ENCODE data around the gene PRR12. TPM values are rescaled to one million over a fixed set of nuclear protein-coding genes. Genes with fewer than 3 reads are reported as not detected.
A peak's percentile ranks its signal among the peaks of the same experiment; 100 is the strongest.

PRR12 gene
- polyA plus RNA-seq, 3 donors: 0.04 to 3.3 (median 0.11) TPM

GRCh38 chr19:49615861-49616260 is 24.9 kb downstream of the PRR12 start:
- Histone ChIP-seq H4K20me1 (ENCODE audit: insufficient read depth, low read length) (peaks cover 72% of the 10 kb centered on the region), H3K79me2 (ENCODE audit: insufficient read depth, low read length) (peaks cover 36% of the 10 kb centered on the region), H3K4me2 (replicated peaks; ENCODE audit: extremely low read depth, low read length, poor library complexity, severe bottlenecking) (no peak overlapping the region), H3K27me3 (ENCODE audit: control insufficient read depth in 2 of 2, insufficient read depth in 2 of 2, low read length in 2 of 2) (no peaks in the 10 kb centered on the region), H3K4me3 (replicated peaks in 1 of 3; ENCODE audit: low read depth in 2 of 3, low read length in 3 of 3) (no peak overlapping the region), H3K27ac (ENCODE audit: low read depth in 1 of 2, low read length in 2 of 2) (no peak overlapping the region), H3K36me3 (replicated peaks in 1 of 2; ENCODE audit: control insufficient read depth in 1 of 2, insufficient read depth in 2 of 2, low read length in 2 of 2) (peaks cover 60 to 74% of the 10 kb centered on the region in 2 donors), H3K9ac (ENCODE audit: insufficient read depth, low read length, poor library complexity, severe bottlenecking) (no peak overlapping the region), H3K4me1 (ENCODE audit: control insufficient read depth in 1 of 2, insufficient read depth in 2 of 2, low read length in 2 of 2) (peaks cover 5 to 19% of the 10 kb centered on the region in 2 donors), H3K9me3 (replicated peaks in 1 of 2; ENCODE audit: control insufficient read depth in 1 of 2, insufficient read depth in 1 of 2, low read length in 2 of 2) (no peaks in the 10 kb centered on the region), H2AFZ (ENCODE audit: insufficient read depth, low read depth, low read length, poor library complexity, severe bottlenecking) (no peak overlapping the region)
- TF ChIP-seq, protein P1, sequence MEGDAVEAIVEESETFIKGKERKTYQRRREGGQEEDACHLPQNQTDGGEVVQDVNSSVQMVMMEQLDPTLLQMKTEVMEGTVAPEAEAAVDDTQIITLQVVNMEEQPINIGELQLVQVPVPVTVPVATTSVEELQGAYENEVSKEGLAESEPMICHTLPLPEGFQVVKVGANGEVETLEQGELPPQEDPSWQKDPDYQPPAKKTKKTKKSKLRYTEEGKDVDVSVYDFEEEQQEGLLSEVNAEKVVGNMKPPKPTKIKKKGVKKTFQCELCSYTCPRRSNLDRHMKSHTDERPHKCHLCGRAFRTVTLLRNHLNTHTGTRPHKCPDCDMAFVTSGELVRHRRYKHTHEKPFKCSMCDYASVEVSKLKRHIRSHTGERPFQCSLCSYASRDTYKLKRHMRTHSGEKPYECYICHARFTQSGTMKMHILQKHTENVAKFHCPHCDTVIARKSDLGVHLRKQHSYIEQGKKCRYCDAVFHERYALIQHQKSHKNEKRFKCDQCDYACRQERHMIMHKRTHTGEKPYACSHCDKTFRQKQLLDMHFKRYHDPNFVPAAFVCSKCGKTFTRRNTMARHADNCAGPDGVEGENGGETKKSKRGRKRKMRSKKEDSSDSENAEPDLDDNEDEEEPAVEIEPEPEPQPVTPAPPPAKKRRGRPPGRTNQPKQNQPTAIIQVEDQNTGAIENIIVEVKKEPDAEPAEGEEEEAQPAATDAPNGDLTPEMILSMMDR (IDR thresholded peaks at IDR 0.05): no peak
- Mint-ChIP-seq H3K9me3 (peaks cover 0 to 6% (median 0%) of the 10 kb centered on the region in 7 donors), H3K4me1 (peaks cover 18% of the 10 kb centered on the region), H3K36me3 (peaks cover 47 to 80% of the 10 kb centered on the region in 2 donors), H3K27me3 (ENCODE audit: low read depth in 3 of 3) (no peaks in the 10 kb centered on the region), H3K4me3 (no peak overlapping the region), H3K27ac (peak overlapping the region in 2 of 7 donors; percentile 50 to 66)
- intact Hi-C loops (cut with micrococcal nuclease): no loop called here
- no peak for DNase-seq
- WGBS (ENCODE audit: insufficient coverage): 94% methylated on average over 12 of the region's 23 CpGs

DNA sequence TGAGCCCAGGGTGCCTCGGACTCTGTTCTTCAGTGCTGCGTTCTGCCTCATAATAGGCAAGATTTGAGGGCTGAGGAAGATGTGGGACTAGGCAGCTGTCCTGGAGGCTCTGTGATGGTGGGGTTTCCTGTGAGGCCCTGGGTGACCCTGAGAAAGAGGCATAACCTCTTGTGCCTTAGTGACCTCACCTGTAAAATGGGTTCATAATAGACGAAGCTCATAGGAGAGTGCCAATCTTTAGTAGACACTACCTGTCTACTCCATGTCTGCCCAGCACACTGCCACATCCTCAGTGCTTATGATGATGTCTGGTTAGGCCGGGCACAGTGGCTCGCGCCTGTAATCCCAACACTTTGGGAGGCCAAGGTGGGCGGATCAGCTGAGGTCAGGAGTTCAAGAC is 25.6 kb downstream of the PRR12 start:
- H3K79me2 ChIP-seq (ENCODE audit: insufficient read depth, low read length): peaks cover 31% of the 10 kb centered on the region
- Mint-ChIP-seq H3K27ac (no peak overlapping the region), H3K27me3 (ENCODE audit: low read depth in 3 of 3) (no peaks in the 10 kb centered on the region), H3K4me3 (no peak overlapping the region), H3K9me3 (peaks cover 0 to 6% (median 0%) of the 10 kb centered on the region in 7 donors), H3K4me1 (peaks cover 18% of the 10 kb centered on the region), H3K36me3 (peaks cover 50 to 81% of the 10 kb centered on the region in 2 donors)
- H4K20me1 ChIP-seq (ENCODE audit: insufficient read depth, low read length): peaks cover 74% of the 10 kb centered on the region
- no peak overlapping the region for H3K4me2 ChIP-seq (replicated peaks; ENCODE audit: extremely low read depth, low read length, poor library complexity, severe bottlenecking)
- no peak overlapping the region for H3K4me3 ChIP-seq (replicated peaks in 1 of 3; ENCODE audit: low read depth in 2 of 3, low read length in 3 of 3)
- H3K4me1 ChIP-seq (ENCODE audit: control insufficient read depth in 1 of 2, insufficient read depth in 2 of 2, low read length in 2 of 2): peaks cover 5 to 19% of the 10 kb centered on the region in 2 donors
- H3K9ac ChIP-seq (ENCODE audit: insufficient read depth, low read length, poor library complexity, severe bottlenecking): no peak overlapping the region
- no peaks in the 10 kb centered on the region for H3K9me3 ChIP-seq (replicated peaks in 1 of 2; ENCODE audit: control insufficient read depth in 1 of 2, insufficient read depth in 1 of 2, low read length in 2 of 2)
- 97% methylated on average over 6 of the region's 7 CpGs for WGBS (ENCODE audit: insufficient coverage)
- peaks cover 64 to 78% of the 10 kb centered on the region in 2 donors for H3K36me3 ChIP-seq (replicated peaks in 1 of 2; ENCODE audit: control insufficient read depth in 1 of 2, insufficient read depth in 2 of 2, low read length in 2 of 2)
- intact Hi-C loops (cut with micrococcal nuclease): no loop called here
- TF ChIP-seq, protein P1 (IDR thresholded peaks at IDR 0.05): no peak
- H3K27ac ChIP-seq (ENCODE audit: low read depth in 1 of 2, low read length in 2 of 2): no peak overlapping the region
- DNase-seq: no peak
- H3K27me3 ChIP-seq (ENCODE audit: control insufficient read depth in 2 of 2, insufficient read depth in 2 of 2, low read length in 2 of 2): no peaks in the 10 kb centered on the region
- H2AFZ ChIP-seq (ENCODE audit: insufficient read depth, low read depth, low read length, poor library complexity, severe bottlenecking): no peak overlapping the region
